SJCRH30 (cell line): ENCODE measurements around the gene SLCO3A1. TPM values are rescaled to one million over a fixed set of nuclear protein-coding genes. Genes with fewer than 3 reads are reported as not detected.
A peak's percentile ranks its signal among the peaks of the same experiment; 100 is the strongest.

Experiments used
- DNase-seq, 2 experiments: peaks; one replicate each; pipeline ENCODE4 v3.0.0-alpha.2; 2015 to 2020
- H3K27ac ChIP-seq: fragments of 250-450 bp; sonication (Bioruptor Pico); 2 replicates; pipeline ENCODE4 v1.5.1; 2020; ENCODE audit warnings: mild to moderate bottlenecking, moderate library complexity
- H3K27me3 ChIP-seq: fragments of 250-450 bp; sonication (Bioruptor Pico); 2 replicates; pipeline ENCODE4 v1.5.1; 2020; ENCODE audit warnings: mild to moderate bottlenecking, moderate library complexity
- H3K36me3 ChIP-seq: fragments of 250-450 bp; sonication (Bioruptor Pico); 2 replicates; pipeline ENCODE4 v1.5.1; 2020; ENCODE audit warnings: mild to moderate bottlenecking, moderate library complexity
- H3K4me1 ChIP-seq: fragments of 250-450 bp; sonication (Bioruptor Pico); 2 replicates; pipeline ENCODE4 v1.5.1; 2020; ENCODE audit warnings: mild to moderate bottlenecking, moderate library complexity
- H3K4me3 ChIP-seq: fragments of 250-450 bp; sonication (Bioruptor Pico); 2 replicates; pipeline ENCODE4 v1.5.1; 2020; ENCODE audit warnings: mild to moderate bottlenecking, moderate library complexity
- H3K9me3 ChIP-seq: fragments of 250-450 bp; sonication (Bioruptor Pico); replicated peaks from 2 replicates; pipeline ENCODE4 v1.5.1; 2020; ENCODE audit warnings: mild to moderate bottlenecking, moderate library complexity
- total RNA-seq: library from RNA; depleted of rRNA; stranded (reverse); fragments of >200 nt; shearing (Covaris generic); gene quantifications from 2 replicates; pipeline ENCODE4 v1.2.3, GENCODE V29; 2014; rRNA removed

The SLCO3A1 gene
- 3.4 and 4.3 TPM in 2 replicates for total RNA-seq

DNA sequence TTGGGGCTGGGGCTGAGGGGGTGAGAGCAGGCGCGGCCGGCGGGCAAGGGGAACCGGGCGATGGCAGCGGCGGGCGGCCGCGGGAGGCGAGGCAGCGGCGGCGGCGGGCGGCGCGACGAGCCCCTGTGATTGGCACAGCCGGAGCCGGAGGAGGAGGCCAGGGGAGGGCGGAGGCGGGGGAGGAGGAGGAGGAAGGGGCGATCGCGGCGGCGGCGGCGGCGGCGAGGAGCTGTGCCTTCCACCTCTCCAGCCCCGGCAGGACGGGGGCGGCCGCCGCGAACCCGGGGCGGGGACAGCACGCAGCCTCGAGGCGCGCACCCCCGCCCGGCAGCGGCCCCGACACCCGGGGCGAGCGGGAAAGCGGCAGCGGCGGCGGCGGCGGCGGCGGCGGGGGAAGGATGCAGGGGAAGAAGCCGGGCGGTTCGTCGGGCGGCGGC, at the start of gene SLCO3A1:
Gene SLCO3A1 (plus strand): TSS at position 198 of the 437 bp plus-strand sequence.
- H3K27ac ChIP-seq, result peak within 1 kb of the TSS; percentile 72

DNA sequence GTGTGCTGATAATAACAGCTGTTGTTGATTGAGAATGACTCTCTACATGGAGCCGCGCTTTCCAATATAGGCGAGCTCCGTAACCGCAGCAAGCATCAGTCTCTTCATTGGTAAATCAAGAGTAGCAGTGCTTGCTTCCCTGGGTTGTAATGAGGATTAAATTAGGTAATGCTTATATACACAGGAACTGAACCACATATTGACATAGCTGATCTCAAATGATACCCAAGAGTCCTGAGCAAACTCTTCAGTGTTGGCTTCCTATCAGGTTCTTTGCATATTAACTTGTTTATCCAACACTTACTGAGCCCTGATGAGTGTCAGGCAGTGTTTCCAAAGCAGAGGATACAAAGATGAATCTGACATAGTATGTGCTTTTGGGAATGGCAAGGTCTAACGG, 46.4 kb upstream of the SLCO3A1 start:
- Histone ChIP-seq H3K27ac (no peak overlapping the region), H3K36me3 (no peaks in the 10 kb centered on the region; the same call in 1 of the 2 replicates), H3K9me3 (0 out of 2 replicates have a peak, but pooled peaks cover 3% of the 10 kb centered on the region), H3K27me3 (peaks cover 5% of the 10 kb centered on the region; the same call in 1 of the 2 replicates), H3K4me3 (no peak overlapping the region), H3K4me1 (no peaks in the 10 kb centered on the region)
- DNase-seq, result no peak

More for the DNA sequence above, at the start of gene SLCO3A1:
- DNase-seq, result peak; percentile 62 to 64
- Histone ChIP-seq H3K4me1 (peaks cover 21% of the 10 kb centered on the region; the same call in 1 of the 2 replicates), H3K27me3 (peaks cover 7% of the 10 kb centered on the region), H3K9me3 (no peaks in the 10 kb centered on the region), H3K36me3 (no peaks in the 10 kb centered on the region), H3K4me3 (peak within 1 kb of the TSS; percentile 63)

DNA sequence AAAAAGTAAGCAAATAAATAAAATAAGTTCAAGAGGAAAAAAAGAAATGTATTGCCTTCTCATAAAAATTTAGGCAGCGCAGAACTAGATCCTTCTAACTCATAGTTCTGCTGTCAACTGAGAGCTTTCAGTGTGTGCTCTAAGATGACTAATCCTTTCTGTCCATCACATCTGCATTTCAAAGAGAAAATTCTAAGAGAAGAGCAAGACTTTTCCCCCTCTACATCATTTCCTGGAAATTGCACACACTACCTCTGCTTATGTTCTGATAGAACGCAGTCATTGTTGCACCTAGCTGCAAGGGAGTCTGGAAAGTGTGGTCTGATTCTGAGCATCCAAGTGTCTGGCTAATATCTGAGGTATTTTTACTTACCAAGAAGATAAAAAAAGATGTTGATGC, 39.6 kb upstream of the SLCO3A1 start:
- H3K4me1 ChIP-seq, result no peaks in the 10 kb centered on the region
- no peak for DNase-seq

DNA sequence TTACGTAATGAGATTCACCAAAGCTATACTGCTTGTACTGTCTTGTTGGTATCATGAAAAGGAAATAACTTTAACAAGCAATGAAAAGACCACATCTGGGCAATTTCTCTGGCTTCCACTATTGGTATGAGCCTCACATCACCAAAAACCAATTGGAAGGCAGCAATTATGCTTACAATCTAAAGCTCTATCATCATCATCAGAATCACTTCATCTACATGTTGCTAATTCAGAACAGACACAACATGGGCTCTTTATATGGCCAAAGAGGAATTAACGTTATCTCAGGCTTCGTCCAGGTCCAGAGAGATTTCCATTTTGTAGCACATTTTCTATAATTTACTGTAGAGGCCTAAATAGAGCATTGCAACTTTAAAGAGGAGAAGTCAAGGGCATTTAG, 36.6 kb upstream of the SLCO3A1 start:
- Histone ChIP-seq H3K27me3 (no peaks in the 10 kb centered on the region; the same call in 1 of the 2 replicates), H3K4me3 (no peak overlapping the region), H3K36me3 (no peaks in the 10 kb centered on the region), H3K27ac (no peak overlapping the region), H3K4me1 (no peaks in the 10 kb centered on the region), H3K9me3 (peaks cover 7% of the 10 kb centered on the region; the same call in 1 of the 2 replicates)
- DNase-seq, result no peak

More for the DNA sequence above, 39.6 kb upstream of the SLCO3A1 start:
- no peak overlapping the region for H3K4me3 ChIP-seq
- H3K27ac ChIP-seq, result no peak overlapping the region
- no peaks in the 10 kb centered on the region for H3K27me3 ChIP-seq
- peaks cover 10% of the 10 kb centered on the region; the same call in 1 of the 2 replicates for H3K9me3 ChIP-seq
- H3K36me3 ChIP-seq, result no peaks in the 10 kb centered on the region

DNA sequence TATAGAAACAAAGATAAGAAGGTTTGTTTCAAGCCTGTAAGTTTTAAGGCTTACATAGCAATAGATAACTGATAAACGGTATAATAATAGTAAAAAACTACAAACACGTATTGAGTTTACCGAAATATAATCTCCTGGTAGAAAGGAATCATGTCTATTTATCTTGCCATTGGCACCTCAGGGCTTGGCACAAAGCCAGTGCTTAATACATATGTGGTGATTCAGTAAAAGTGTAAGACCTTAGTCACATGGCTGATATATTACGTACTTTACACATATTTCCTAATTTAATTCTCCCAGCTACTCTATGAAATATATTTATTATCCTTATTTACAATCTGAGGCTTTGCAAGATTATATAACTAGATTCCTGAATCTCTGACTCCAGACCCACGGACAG, 32.0 kb upstream of the SLCO3A1 start:
- H3K27me3 ChIP-seq, result peaks cover under 1% of the 10 kb centered on the region
- H3K36me3 ChIP-seq, result no peaks in the 10 kb centered on the region
- no peaks in the 10 kb centered on the region for H3K9me3 ChIP-seq
- no peak overlapping the region for H3K4me3 ChIP-seq
- H3K4me1 ChIP-seq, result no peaks in the 10 kb centered on the region
- DNase-seq, result no peak
- no peak overlapping the region for H3K27ac ChIP-seq

DNA sequence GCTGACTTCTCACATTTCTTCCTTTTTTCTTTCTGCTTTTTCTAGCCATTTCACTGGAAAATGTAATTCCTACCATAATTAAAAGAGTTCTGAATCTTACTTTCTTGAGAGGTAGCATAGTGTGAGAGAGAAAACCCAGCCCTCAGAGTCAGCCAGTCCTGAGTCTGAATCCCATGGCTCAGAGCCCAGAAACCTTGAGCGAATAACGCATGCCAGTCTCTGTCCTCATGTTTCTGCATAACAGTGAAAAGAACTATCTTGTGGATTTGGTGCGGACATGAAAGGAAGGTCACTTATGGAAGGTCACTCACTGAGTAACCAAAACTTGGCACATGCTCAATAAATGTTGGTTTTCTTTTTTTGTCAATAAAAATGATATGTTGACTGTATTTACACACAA, 29.3 kb upstream of the SLCO3A1 start:
- no peak overlapping the region for H3K4me3 ChIP-seq
- no peaks in the 10 kb centered on the region for H3K9me3 ChIP-seq
- DNase-seq, result no peak
- H3K36me3 ChIP-seq, result no peaks in the 10 kb centered on the region
- no peaks in the 10 kb centered on the region for H3K4me1 ChIP-seq
- no peak overlapping the region for H3K27ac ChIP-seq
- H3K27me3 ChIP-seq, result peaks cover 3% of the 10 kb centered on the region

DNA sequence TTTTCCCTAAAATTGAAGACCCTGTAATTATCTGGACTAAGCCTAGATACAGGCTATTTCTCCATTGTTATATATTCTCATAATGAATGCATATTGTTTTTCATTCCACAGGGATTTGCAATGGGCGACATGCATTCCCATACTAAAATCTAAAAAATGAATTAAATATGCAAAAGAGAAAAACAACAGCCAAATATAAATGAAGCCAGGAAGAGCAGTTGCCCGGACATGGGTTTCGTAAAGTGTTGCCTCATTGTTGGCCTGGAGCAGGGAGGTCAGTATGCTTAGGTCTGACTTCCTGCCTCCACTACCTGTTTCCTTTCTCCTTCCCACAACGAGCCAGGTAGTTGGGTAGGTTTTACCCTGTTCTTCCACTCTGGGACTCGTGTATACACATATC, 27.1 kb upstream of the SLCO3A1 start:
- Histone ChIP-seq H3K36me3 (no peaks in the 10 kb centered on the region), H3K4me1 (no peaks in the 10 kb centered on the region), H3K27ac (no peak overlapping the region), H3K4me3 (no peak overlapping the region), H3K9me3 (no peaks in the 10 kb centered on the region), H3K27me3 (peaks cover 3% of the 10 kb centered on the region)
- no peak for DNase-seq

DNA sequence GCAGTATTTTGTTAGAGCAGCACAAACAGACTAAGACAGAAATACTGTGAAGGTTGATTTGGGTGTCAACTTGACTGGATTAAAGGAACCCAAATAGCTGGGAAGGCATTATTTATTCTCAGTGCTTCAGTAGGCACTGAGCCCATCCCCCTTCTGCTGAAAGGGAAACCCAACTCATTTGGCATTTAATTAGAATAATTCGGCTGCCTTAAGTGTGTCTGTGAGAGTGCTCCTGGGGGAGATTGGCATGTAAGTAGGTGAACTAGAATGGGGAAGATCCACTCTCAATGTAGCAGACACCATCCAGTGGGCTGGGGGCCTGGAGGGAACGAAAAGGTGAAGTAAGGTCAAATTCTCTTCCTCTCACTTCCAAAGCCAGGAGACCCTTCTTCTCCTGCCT, 20.5 kb upstream of the SLCO3A1 start:
- H3K36me3 ChIP-seq, result no peaks in the 10 kb centered on the region; the same call in 1 of the 2 replicates
- no peak overlapping the region for H3K4me3 ChIP-seq
- H3K4me1 ChIP-seq, result no peaks in the 10 kb centered on the region
- DNase-seq, result no peak
- no peaks in the 10 kb centered on the region for H3K9me3 ChIP-seq
- H3K27me3 ChIP-seq, result peaks cover 13% of the 10 kb centered on the region
- no peak overlapping the region for H3K27ac ChIP-seq

DNA sequence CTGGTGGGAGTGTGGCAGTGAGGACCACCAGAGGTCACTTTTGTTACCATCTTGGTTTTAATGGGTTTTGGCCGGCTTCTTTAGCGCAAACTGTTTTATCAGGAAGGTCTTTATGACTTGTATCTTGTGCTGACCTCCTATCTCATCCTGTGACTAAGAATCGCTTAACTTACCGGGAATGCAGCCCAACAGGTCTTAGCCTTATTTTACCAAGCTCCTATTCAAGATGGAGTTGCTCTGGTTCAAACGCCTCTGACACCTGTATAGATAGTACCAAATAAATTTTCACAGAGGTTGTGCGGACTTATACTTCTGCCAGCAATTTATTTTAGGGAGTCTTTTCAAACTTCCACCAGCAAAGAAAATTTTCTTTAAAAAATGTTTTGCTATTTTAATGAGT, 13.6 kb upstream of the SLCO3A1 start:
- H3K27me3 ChIP-seq, result peaks cover 11% of the 10 kb centered on the region
- H3K9me3 ChIP-seq, result no peaks in the 10 kb centered on the region
- H3K36me3 ChIP-seq, result no peaks in the 10 kb centered on the region; the same call in 1 of the 2 replicates
- H3K4me3 ChIP-seq, result no peak overlapping the region
- H3K27ac ChIP-seq, result no peak overlapping the region
- DNase-seq, result no peak
- H3K4me1 ChIP-seq, result no peaks in the 10 kb centered on the region

DNA sequence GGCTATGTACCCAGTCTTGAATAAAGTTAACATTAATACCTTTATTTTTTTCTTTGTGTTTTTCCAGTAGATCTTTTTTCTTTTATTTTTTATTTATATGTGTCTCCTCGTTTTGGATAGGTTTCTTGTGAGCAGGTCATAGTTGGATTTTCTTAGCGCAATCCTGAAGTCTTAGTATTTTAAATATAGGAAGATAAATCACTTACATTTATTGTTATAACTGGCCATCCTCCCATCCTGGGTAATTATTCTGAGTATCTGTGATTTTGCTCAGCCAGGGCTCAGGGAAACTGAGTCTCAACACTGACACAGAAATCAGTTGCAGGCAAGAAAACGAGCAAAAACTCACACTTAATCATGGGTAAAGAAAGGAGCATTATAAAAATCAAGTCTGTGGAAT, 11.6 kb upstream of the SLCO3A1 start:
- H3K9me3 ChIP-seq, result no peaks in the 10 kb centered on the region

DNA sequence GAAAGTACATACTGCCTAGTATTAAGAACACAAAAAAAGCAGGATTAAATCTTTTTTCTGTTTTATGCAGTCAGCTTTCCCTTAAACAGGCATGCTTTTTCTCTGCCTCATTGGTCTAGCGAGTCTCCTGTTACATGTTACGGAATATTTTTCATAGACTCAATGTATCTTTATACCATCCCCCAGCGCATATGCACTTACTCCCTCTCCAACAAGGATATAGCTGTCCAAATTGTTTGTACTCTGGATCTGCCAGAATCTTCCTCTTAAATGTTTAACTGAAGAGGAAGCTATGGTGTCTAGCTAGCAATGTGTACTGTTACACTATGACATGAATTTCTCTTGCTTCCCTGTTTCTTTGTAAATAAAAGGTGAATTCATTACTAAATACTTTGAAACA, 9.2 kb upstream of the SLCO3A1 start:
- Histone ChIP-seq H3K27me3 (no peaks in the 10 kb centered on the region), H3K36me3 (no peaks in the 10 kb centered on the region), H3K4me1 (no peaks in the 10 kb centered on the region), H3K4me3 (no peak overlapping the region), H3K9me3 (no peaks in the 10 kb centered on the region), H3K27ac (no peak overlapping the region)
- no peak for DNase-seq

More for the DNA sequence above, 11.6 kb upstream of the SLCO3A1 start:
- no peak for DNase-seq
- no peaks in the 10 kb centered on the region for H3K36me3 ChIP-seq
- no peak overlapping the region for H3K4me3 ChIP-seq
- H3K27me3 ChIP-seq, result peaks cover 7% of the 10 kb centered on the region
- H3K27ac ChIP-seq, result no peak overlapping the region
- no peaks in the 10 kb centered on the region for H3K4me1 ChIP-seq

DNA sequence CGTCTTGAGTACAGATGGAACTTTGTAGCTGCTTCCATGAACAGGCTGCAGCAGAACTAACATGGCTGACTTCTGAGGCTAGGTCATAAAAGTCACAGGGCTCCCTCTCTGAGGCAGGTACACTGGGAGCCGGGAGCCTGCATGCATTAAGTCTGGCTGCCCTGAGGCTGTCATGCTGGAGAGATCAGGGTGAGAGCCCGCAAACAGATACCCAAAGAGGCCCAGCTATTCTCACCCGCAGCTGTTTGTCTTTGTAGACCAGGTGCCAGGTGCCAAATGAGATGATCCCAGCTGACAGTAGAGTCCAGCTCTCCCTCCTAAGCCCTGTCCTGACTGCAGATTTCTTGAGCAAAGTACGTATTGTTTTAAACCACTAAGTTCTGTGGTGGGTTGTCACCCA, 8.6 kb upstream of the SLCO3A1 start:
- Histone ChIP-seq H3K27me3 (no peaks in the 10 kb centered on the region), H3K9me3 (no peaks in the 10 kb centered on the region), H3K4me3 (no peak overlapping the region), H3K36me3 (no peaks in the 10 kb centered on the region), H3K4me1 (no peaks in the 10 kb centered on the region), H3K27ac (no peak overlapping the region)
- DNase-seq, result peak in 1 of 2 experiments; percentile 20

DNA sequence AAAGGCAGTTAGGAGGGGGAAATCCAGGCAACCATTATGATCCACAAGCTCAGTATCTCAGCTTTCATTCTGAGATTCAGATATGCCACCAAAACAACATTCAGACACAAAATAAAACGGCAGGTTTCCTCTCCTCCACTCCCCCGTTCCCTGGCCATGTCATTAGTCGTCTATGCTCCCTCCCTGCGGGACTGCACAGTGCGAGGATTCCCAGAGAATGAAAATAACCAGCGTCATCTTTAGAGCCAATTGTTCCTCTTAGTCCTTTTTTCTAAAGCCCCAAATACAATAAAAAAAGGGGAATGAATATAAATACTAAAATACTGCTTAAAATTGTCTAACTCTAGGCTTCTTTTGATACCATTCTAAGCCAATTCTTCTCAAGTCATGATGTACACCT, 7.8 kb upstream of the SLCO3A1 start:
- H3K9me3 ChIP-seq, result no peaks in the 10 kb centered on the region
- no peaks in the 10 kb centered on the region for H3K27me3 ChIP-seq
- H3K36me3 ChIP-seq, result no peaks in the 10 kb centered on the region
- H3K4me3 ChIP-seq, result no peak overlapping the region
- no peaks in the 10 kb centered on the region for H3K4me1 ChIP-seq
- H3K27ac ChIP-seq, result no peak overlapping the region
- DNase-seq, result no peak

DNA sequence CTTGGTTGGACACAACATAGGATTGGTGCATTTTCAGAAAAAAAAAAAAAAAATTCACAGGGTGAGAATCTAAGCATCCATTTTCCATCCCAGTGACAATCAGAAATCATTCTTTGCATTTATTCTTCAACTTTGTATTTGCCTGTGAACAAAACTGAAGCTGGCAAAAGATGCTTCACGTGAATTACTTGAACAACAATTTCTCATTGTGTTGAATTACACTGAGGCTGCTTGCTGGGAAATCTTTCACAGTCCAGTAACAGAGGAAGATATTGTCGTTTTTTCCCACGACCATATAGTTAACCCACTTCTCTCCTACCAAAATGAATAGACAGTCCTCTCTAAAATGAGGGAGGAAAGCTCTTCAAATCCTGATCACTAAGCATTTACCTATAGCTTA, 4.3 kb upstream of the SLCO3A1 start:
- no peaks in the 10 kb centered on the region for H3K27me3 ChIP-seq
- peaks cover 4% of the 10 kb centered on the region; the same call in 1 of the 2 replicates for H3K4me1 ChIP-seq
- H3K4me3 ChIP-seq, result no peak overlapping the region
- no peaks in the 10 kb centered on the region for H3K36me3 ChIP-seq
- DNase-seq, result no peak
- no peak overlapping the region for H3K27ac ChIP-seq
- no peaks in the 10 kb centered on the region for H3K9me3 ChIP-seq

DNA sequence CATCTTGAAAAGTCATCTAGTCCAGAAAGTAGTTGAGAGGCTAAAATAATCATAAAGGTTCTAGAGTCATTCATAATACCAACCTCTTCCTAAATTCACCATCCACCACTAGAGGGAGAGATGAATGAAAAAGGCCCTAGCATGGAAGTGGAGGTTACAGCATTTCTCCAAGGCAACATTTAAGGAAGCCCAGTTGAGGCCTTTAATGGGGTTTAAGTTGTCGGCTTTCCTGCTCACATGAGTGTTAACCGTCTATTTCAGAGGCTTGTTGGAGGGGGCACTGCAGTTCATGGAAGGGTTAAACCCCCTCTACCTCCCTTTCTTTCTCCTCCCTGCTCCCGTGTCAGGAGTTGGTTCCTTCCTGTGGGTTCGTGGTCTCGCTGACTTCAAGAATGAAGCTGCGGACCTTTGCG, 3.8 kb upstream of the SLCO3A1 start:
- peak in 1 of 2 experiments; percentile 59 for DNase-seq
- H3K27me3 ChIP-seq, result peaks cover 5% of the 10 kb centered on the region
- H3K9me3 ChIP-seq, result no peaks in the 10 kb centered on the region
- no peaks in the 10 kb centered on the region for H3K36me3 ChIP-seq
- peaks cover 6% of the 10 kb centered on the region; the same call in 1 of the 2 replicates for H3K4me1 ChIP-seq
- no peak overlapping the region for H3K27ac ChIP-seq
- no peak overlapping the region for H3K4me3 ChIP-seq
